GM23338 (cell line): ENCODE data around the gene LINC00632. TPM values are rescaled to one million over a fixed set of nuclear protein-coding genes. Genes with fewer than 3 reads are reported as not detected.
A peak's percentile ranks its signal among the peaks of the same experiment; 100 is the strongest.

ENCODE experiments used
- ATAC-seq: fragments of 200-7000 bp; cut with Tn5 transposase; 3 replicates; pipeline ENCODE4 v1.9.1; 2020
- DNase-seq: peaks from one replicate; pipeline ENCODE4 v3.0.0-alpha.2; 2015; ENCODE audit warnings: low spot score
- H2AFZ ChIP-seq: fragments of 200-600 bp; sonication (generic); 2 replicates; pipeline ENCODE4 v1.8.0; 2016; ENCODE audit warnings: antibody characterized with exemption, mild to moderate bottlenecking, moderate library complexity
- H3F3A ChIP-seq: fragments of 200-600 bp; sonication (generic); replicated peaks from 2 replicates; pipeline ENCODE4 v1.8.0; 2017; ENCODE audit warnings: antibody characterized with exemption, mixed run types, low read depth
- H3K27ac ChIP-seq: fragments of 200-600 bp; sonication (generic); 2 replicates; pipeline ENCODE4 v1.6.1; 2016; ENCODE audit warnings: low read depth
- H3K27me3 ChIP-seq: fragments of 200-600 bp; sonication (generic); 2 replicates; pipeline ENCODE4 v1.8.0; 2016; ENCODE audit warnings: mild to moderate bottlenecking, mixed run types, moderate library complexity; ENCODE audit not compliant: insufficient read depth
- H3K36me3 ChIP-seq: fragments of 200-600 bp; sonication (generic); 2 replicates; pipeline ENCODE4 v1.8.0; 2016; ENCODE audit warnings: mild to moderate bottlenecking; ENCODE audit not compliant: insufficient read depth
- H3K4me1 ChIP-seq: fragments of 200-600 bp; sonication (generic); 2 replicates; pipeline ENCODE4 v1.8.0; 2016; ENCODE audit warnings: mild to moderate bottlenecking, moderate library complexity; ENCODE audit not compliant: insufficient read depth
- H3K4me2 ChIP-seq: fragments of 200-600 bp; sonication (generic); 2 replicates; pipeline ENCODE4 v1.7.1; 2017; ENCODE audit warnings: mixed run types
- H3K4me3 ChIP-seq: fragments of 200-600 bp; sonication (generic); 2 replicates; pipeline ENCODE4 v1.6.1; 2016; ENCODE audit warnings: mixed run types
- H3K79me2 ChIP-seq: fragments of 200-600 bp; sonication (generic); replicated peaks from 2 replicates; pipeline ENCODE4 v1.8.0; 2017; ENCODE audit warnings: mild to moderate bottlenecking; ENCODE audit not compliant: insufficient read depth
- H3K9me2 ChIP-seq: fragments of 200-600 bp; sonication (generic); 2 replicates; pipeline ENCODE4 v1.8.0; 2017; ENCODE audit not compliant: insufficient read depth
- H4K20me1 ChIP-seq: fragments of 200-600 bp; sonication (generic); replicated peaks from 2 replicates; pipeline ENCODE4 v1.8.0; 2017; ENCODE audit warnings: mild to moderate bottlenecking; ENCODE audit not compliant: insufficient read depth
- H3K27ac Mint-ChIP-seq: 2 replicates; pipeline ENCODE4 v1.8.0; 2020; ENCODE audit warnings: inconsistent platforms, mild to moderate bottlenecking, moderate library complexity, mixed read lengths
- H3K27me3 Mint-ChIP-seq: 3 replicates; pipeline ENCODE4 v1.8.0; 2022; ENCODE audit warnings: low read depth, mild to moderate bottlenecking, moderate library complexity, mixed read lengths, inconsistent platforms; ENCODE audit not compliant: insufficient read depth, poor library complexity
- H3K36me3 Mint-ChIP-seq: 3 replicates; pipeline ENCODE4 v1.8.0; 2021; ENCODE audit warnings: low read depth, mild to moderate bottlenecking, inconsistent platforms, moderate library complexity, mixed read lengths
- H3K4me1 Mint-ChIP-seq: 3 replicates; pipeline ENCODE4 v1.8.0; 2020; ENCODE audit warnings: mild to moderate bottlenecking, inconsistent platforms, mixed read lengths
- H3K4me3 Mint-ChIP-seq: 3 replicates; pipeline ENCODE4 v1.8.0; 2021; ENCODE audit warnings: moderate library complexity, mild to moderate bottlenecking, inconsistent platforms, mixed read lengths
- H3K9me3 Mint-ChIP-seq: 3 replicates; pipeline ENCODE4 v1.8.0; 2020; ENCODE audit warnings: moderate library complexity, mild to moderate bottlenecking, inconsistent platforms, mixed read lengths
- CREB1 ChIP-seq: fragments of 250-450 bp; sonication (Bioruptor Pico); IDR thresholded peaks from 2 replicates; pipeline ENCODE4 v1.5.0; 2020; ENCODE audit warnings: low read depth, mild to moderate bottlenecking, moderate library complexity
- EZH2 ChIP-seq: fragments of 200-600 bp; sonication (generic); IDR thresholded peaks from one replicate; pipeline ENCODE4 v1.8.0; 2017; ENCODE audit warnings: antibody characterized with exemption, mild to moderate bottlenecking, low read depth; ENCODE audit not compliant: unreplicated experiment
- NANOG ChIP-seq: IDR thresholded peaks from 2 replicates; pipeline ENCODE4 v1.6.1; 2016; ENCODE audit warnings: antibody characterized with exemption, borderline replicate concordance
- ZNF114 ChIP-seq: fragments of 250-450 bp; sonication (Bioruptor Pico); IDR thresholded peaks from 2 replicates; pipeline ENCODE4 v1.5.0; 2020; ENCODE audit warnings: mild to moderate bottlenecking, moderate library complexity
- polyA plus RNA-seq: library from polyadenylated mRNA; unstranded; fragments of >200 nt; fragmentation: Nextera tagmentation; extraction: Ambion mirVana; gene quantifications from 2 replicates; pipeline ENCODE4 v1.2.1, GENCODE V29; 2016
- total RNA-seq: library from RNA; depleted of rRNA; stranded (reverse); fragments of >200 nt; shearing (Covaris generic); gene quantifications from 2 replicates; pipeline ENCODE4 v1.2.3, GENCODE V29; 2014
- TF ChIP-seq, protein P1 (sequence below): IDR thresholded peaks from one replicate; pipeline ENCODE4 v1.6.1; 2018; ENCODE audit warnings: antibody characterized with exemption; ENCODE audit not compliant: unreplicated experiment
- TF ChIP-seq, protein P2 (sequence below): fragments of 250-450 bp; sonication (Bioruptor Pico); IDR thresholded peaks from 2 replicates; pipeline ENCODE4 v1.5.0; 2020; ENCODE audit warnings: mild to moderate bottlenecking, moderate library complexity
- TF ChIP-seq, protein P3 (sequence below), 2 experiments: fragments of 200-600 bp in 1 of 2; sonication (generic) in 1 of 2; conservative IDR thresholded peaks; 2 replicates each; pipeline versions ENCODE4 v1.5.1 to v1.6.1; 2016 to 2017; ENCODE audit warnings: antibody characterized with exemption in 2 of 2, low read depth in 2 of 2, mild to moderate bottlenecking in 2 of 2, moderate library complexity in 1 of 2

The LINC00632 gene
- total and polyA plus RNA-seq, 2 experiments from 2014 or later = 10.9 to 25.2 TPM

DNA sequence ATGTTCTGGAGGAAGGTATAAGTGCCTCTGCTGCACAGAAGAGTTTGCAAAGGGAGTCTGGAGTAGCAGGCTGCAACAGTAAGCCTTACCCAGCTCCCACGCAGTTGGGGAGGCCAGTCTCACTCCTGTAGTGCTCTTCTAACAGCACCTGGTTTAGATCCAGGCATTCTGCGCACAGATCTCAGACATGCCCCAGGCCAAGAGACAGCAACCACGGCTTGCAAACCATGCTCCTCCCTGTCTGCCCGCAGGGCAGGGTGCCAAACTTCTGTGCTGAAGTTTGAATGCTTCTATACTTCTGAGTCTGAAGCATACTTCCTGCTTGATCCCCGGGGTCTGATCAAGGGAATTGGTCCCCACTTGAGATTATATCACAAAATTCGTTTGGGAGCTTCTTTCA is 106.3 kb downstream of the LINC00632 start (continued):
- TF ChIP-seq, protein P1, sequence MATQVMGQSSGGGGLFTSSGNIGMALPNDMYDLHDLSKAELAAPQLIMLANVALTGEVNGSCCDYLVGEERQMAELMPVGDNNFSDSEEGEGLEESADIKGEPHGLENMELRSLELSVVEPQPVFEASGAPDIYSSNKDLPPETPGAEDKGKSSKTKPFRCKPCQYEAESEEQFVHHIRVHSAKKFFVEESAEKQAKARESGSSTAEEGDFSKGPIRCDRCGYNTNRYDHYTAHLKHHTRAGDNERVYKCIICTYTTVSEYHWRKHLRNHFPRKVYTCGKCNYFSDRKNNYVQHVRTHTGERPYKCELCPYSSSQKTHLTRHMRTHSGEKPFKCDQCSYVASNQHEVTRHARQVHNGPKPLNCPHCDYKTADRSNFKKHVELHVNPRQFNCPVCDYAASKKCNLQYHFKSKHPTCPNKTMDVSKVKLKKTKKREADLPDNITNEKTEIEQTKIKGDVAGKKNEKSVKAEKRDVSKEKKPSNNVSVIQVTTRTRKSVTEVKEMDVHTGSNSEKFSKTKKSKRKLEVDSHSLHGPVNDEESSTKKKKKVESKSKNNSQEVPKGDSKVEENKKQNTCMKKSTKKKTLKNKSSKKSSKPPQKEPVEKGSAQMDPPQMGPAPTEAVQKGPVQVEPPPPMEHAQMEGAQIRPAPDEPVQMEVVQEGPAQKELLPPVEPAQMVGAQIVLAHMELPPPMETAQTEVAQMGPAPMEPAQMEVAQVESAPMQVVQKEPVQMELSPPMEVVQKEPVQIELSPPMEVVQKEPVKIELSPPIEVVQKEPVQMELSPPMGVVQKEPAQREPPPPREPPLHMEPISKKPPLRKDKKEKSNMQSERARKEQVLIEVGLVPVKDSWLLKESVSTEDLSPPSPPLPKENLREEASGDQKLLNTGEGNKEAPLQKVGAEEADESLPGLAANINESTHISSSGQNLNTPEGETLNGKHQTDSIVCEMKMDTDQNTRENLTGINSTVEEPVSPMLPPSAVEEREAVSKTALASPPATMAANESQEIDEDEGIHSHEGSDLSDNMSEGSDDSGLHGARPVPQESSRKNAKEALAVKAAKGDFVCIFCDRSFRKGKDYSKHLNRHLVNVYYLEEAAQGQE = no peak
- TF ChIP-seq CREB1 = no peak
- TF ChIP-seq, protein P2, sequence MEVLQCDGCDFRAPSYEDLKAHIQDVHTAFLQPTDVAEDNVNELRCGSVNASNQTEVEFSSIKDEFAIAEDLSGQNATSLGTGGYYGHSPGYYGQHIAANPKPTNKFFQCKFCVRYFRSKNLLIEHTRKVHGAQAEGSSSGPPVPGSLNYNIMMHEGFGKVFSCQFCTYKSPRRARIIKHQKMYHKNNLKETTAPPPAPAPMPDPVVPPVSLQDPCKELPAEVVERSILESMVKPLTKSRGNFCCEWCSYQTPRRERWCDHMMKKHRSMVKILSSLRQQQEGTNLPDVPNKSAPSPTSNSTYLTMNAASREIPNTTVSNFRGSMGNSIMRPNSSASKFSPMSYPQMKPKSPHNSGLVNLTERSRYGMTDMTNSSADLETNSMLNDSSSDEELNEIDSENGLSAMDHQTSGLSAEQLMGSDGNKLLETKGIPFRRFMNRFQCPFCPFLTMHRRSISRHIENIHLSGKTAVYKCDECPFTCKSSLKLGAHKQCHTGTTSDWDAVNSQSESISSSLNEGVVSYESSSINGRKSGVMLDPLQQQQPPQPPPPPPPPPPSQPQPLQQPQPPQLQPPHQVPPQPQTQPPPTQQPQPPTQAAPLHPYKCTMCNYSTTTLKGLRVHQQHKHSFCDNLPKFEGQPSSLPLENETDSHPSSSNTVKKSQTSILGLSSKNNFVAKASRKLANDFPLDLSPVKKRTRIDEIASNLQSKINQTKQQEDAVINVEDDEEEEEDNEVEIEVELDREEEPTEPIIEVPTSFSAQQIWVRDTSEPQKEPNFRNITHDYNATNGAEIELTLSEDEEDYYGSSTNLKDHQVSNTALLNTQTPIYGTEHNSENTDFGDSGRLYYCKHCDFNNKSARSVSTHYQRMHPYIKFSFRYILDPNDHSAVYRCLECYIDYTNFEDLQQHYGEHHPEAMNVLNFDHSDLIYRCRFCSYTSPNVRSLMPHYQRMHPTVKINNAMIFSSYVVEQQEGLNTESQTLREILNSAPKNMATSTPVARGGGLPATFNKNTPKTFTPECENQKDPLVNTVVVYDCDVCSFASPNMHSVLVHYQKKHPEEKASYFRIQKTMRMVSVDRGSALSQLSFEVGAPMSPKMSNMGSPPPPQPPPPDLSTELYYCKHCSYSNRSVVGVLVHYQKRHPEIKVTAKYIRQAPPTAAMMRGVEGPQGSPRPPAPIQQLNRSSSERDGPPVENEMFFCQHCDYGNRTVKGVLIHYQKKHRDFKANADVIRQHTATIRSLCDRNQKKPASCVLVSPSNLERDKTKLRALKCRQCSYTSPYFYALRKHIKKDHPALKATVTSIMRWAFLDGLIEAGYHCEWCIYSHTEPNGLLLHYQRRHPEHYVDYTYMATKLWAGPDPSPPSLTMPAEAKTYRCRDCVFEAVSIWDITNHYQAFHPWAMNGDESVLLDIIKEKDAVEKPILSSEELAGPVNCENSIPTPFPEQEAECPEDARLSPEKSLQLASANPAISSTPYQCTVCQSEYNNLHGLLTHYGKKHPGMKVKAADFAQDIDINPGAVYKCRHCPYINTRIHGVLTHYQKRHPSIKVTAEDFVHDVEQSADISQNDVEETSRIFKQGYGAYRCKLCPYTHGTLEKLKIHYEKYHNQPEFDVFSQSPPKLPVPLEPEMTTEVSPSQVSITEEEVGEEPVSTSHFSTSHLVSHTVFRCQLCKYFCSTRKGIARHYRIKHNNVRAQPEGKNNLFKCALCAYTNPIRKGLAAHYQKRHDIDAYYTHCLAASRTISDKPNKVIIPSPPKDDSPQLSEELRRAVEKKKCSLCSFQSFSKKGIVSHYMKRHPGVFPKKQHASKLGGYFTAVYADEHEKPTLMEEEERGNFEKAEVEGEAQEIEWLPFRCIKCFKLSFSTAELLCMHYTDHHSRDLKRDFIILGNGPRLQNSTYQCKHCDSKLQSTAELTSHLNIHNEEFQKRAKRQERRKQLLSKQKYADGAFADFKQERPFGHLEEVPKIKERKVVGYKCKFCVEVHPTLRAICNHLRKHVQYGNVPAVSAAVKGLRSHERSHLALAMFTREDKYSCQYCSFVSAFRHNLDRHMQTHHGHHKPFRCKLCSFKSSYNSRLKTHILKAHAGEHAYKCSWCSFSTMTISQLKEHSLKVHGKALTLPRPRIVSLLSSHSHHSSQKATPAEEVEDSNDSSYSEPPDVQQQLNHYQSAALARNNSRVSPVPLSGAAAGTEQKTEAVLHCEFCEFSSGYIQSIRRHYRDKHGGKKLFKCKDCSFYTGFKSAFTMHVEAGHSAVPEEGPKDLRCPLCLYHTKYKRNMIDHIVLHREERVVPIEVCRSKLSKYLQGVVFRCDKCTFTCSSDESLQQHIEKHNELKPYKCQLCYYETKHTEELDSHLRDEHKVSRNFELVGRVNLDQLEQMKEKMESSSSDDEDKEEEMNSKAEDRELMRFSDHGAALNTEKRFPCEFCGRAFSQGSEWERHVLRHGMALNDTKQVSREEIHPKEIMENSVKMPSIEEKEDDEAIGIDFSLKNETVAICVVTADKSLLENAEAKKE (CRISPR knock-in tag) = no peak
- no peak for TF ChIP-seq NANOG
- no peak for TF ChIP-seq EZH2

DNA sequence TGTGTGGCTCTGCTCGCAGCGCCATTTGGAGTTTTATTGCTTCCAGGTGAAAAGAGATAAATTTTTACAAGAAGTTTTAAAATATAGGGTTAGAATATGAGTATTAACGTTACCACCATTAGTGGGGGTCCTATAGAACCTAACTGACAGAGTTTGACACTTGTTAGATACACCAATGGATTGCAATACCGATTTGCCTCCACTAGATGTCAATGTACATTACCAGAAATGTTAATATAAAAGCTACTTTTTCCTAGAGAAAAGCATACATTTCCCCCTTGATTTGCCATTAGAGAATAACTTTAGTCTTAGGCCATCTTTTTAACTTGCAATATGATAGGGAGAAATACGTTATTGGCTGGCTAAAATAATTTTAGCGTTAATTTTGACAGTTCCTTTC is 108.4 kb downstream of the LINC00632 start:
- no peaks in the 10 kb centered on the region for H4K20me1 ChIP-seq
- no peak overlapping the region for H2AFZ ChIP-seq
- TF ChIP-seq, protein P3, sequence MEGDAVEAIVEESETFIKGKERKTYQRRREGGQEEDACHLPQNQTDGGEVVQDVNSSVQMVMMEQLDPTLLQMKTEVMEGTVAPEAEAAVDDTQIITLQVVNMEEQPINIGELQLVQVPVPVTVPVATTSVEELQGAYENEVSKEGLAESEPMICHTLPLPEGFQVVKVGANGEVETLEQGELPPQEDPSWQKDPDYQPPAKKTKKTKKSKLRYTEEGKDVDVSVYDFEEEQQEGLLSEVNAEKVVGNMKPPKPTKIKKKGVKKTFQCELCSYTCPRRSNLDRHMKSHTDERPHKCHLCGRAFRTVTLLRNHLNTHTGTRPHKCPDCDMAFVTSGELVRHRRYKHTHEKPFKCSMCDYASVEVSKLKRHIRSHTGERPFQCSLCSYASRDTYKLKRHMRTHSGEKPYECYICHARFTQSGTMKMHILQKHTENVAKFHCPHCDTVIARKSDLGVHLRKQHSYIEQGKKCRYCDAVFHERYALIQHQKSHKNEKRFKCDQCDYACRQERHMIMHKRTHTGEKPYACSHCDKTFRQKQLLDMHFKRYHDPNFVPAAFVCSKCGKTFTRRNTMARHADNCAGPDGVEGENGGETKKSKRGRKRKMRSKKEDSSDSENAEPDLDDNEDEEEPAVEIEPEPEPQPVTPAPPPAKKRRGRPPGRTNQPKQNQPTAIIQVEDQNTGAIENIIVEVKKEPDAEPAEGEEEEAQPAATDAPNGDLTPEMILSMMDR (conservative IDR thresholded peaks at IDR 0.05; ENCODE audit: low read depth in 2 of 2) = peak; percentile 43 to 60
- no peak for TF ChIP-seq ZNF114 (CRISPR knock-in tag)
- DNase-seq (peak; percentile 51), ATAC-seq (no peak)
- H3K4me3 ChIP-seq = no peak overlapping the region
- H3K27me3 Mint-ChIP-seq = peaks cover 2% of the 10 kb centered on the region
- H3K9me2 ChIP-seq = no peaks in the 10 kb centered on the region
- H3K4me1 ChIP-seq = 0 out of 2 replicates have a peak, but pooled peaks cover 11% of the 10 kb centered on the region
- no peak overlapping the region for H3K4me2 ChIP-seq
- H3K27ac Mint-ChIP-seq = no peak overlapping the region
- no peaks in the 10 kb centered on the region for H3K36me3 ChIP-seq
- peaks cover 37% of the 10 kb centered on the region for H3K9me3 Mint-ChIP-seq
- no peak overlapping the region for H3K4me3 Mint-ChIP-seq
- no peaks in the 10 kb centered on the region for H3F3A ChIP-seq
- H3K79me2 ChIP-seq = no peaks in the 10 kb centered on the region; the same call in 1 of the 2 replicates
- H3K27ac ChIP-seq = no peak overlapping the region
- peaks cover 30% of the 10 kb centered on the region for H3K36me3 Mint-ChIP-seq
- H3K4me1 Mint-ChIP-seq = peaks cover 17% of the 10 kb centered on the region
- no peaks in the 10 kb centered on the region for H3K27me3 ChIP-seq
